Tibial nerve (tissue), 4 donors: ENCODE data around the gene TP73.

Experiments
- EP300 ChIP-seq, 2 donors: sonication (generic); formaldehyde crosslinking; IDR thresholded peaks; one replicate each; pipeline ENCODE4 v1.6.1; 2017; ENCODE audit warnings: antibody characterized with exemption in 2 of 2, mild to moderate bottlenecking in 1 of 2
- POLR2A ChIP-seq, 2 donors: fragments of 450-650 bp; IDR thresholded peaks; one replicate each; pipeline ENCODE4 v1.6.1; 2017; ENCODE audit warnings: antibody characterized with exemption in 2 of 2, mild to moderate bottlenecking in 2 of 2, moderate library complexity in 2 of 2
- TF ChIP-seq, protein P1 (sequence below), 5 experiments: fragments of 200-600 bp in 3 of 5; fragments of 450-650 bp in 2 of 5; sonication (generic) in 3 of 5; IDR thresholded peaks; one replicate each; pipeline ENCODE4 v1.5.1; 2016 to 2019; ENCODE audit warnings: antibody characterized with exemption in 5 of 5, mild to moderate bottlenecking in 3 of 5, moderate library complexity in 2 of 5

DNA sequence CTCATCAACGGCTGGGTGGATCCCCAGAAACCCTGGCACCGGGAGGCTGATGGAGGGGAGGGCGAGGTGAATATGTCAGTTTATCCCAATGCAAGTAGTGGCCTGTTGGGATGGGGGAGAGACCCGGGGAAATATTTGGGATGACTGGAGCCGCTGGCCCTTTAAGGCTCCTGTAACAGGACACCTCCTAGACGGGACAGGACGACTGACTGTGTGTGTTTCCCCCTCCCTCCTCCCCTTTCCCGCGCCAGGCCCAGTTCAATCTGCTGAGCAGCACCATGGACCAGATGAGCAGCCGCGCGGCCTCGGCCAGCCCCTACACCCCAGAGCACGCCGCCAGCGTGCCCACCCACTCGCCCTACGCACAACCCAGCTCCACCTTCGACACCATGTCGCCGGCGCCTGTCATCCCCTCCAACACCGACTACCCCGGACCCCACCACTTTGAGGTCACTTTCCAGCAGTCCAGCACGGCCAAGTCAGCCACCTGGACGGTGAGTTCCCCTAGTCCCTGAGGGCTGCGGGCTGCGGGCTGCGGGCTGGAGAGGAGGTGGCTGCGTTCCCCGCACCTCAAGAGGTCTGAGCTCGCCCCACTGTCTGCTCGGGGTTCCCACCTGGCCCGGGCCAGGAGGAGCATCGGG, 55.1 kb downstream of the TP73 start:
- TF ChIP-seq POLR2A (IDR thresholded peaks at IDR 0.05) (no peak), EP300 (IDR thresholded peaks at IDR 0.05) (no peak)
- TF ChIP-seq, protein P1, sequence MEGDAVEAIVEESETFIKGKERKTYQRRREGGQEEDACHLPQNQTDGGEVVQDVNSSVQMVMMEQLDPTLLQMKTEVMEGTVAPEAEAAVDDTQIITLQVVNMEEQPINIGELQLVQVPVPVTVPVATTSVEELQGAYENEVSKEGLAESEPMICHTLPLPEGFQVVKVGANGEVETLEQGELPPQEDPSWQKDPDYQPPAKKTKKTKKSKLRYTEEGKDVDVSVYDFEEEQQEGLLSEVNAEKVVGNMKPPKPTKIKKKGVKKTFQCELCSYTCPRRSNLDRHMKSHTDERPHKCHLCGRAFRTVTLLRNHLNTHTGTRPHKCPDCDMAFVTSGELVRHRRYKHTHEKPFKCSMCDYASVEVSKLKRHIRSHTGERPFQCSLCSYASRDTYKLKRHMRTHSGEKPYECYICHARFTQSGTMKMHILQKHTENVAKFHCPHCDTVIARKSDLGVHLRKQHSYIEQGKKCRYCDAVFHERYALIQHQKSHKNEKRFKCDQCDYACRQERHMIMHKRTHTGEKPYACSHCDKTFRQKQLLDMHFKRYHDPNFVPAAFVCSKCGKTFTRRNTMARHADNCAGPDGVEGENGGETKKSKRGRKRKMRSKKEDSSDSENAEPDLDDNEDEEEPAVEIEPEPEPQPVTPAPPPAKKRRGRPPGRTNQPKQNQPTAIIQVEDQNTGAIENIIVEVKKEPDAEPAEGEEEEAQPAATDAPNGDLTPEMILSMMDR (IDR thresholded peaks at IDR 0.05), result no peak
